NCI-H1436 (cell line): Measurements from ENCODE around the gene EZR.

Experiments
- DNase-seq: peaks from one replicate; lab custom pipeline; 2025; lab: John Stamatoyannopoulos, UW

Gene EZR

DNA sequence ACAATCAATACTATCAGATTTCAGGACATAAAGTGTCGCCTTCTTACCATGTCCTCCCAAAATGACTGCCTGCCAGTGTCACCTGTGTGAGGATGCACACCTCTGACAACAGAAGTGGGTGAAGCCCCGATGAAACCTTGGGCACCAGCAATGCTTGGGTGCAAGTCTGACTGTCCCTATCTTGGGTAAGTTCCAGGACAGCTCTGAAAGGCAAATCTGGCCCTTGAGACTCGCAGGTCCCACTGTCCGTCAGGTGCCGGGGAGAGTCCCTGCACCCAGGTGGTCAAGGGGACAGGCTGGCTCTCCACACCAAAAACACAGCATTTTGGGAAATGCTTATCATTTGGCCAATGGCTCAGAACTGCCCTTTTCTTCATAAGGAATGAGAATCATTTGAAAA is 43.3 kb downstream of the EZR start:
- no peak for DNase-seq

DNA sequence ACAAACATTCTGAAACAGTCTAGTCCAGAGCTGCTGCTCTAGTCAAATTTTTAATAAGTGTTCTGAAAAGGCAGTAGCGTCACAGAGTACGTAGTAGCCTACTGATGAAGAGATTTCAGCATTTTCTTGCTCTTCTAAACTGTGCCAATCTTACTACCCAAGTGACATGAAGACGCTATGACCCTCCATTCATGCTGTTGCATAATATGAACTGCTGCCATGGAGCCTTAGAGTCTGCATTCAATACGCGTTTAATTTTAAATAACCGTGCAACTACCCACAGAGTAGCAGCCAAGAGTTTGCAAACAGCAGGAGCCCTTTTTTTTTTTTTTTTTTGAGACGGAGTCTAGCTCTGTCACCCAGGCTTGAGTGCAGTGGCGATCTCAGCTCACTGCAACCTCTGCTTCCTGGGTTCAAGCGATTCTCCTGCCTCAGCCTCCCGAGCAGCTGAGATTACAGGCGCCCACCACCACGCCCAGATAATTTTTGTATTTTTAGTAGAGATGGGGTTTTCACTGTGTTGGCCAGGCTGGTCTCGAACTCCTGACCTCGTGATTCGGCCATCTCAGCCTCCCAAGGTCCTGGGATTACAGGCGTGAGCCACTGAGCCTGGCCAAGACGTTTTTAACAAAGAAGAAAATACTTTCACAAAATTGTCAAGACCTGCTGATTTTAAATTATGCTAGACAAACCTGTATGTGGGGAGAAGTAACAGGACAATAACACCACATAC is 44.3 kb downstream of the EZR start:
- DNase-seq = no peak

DNA sequence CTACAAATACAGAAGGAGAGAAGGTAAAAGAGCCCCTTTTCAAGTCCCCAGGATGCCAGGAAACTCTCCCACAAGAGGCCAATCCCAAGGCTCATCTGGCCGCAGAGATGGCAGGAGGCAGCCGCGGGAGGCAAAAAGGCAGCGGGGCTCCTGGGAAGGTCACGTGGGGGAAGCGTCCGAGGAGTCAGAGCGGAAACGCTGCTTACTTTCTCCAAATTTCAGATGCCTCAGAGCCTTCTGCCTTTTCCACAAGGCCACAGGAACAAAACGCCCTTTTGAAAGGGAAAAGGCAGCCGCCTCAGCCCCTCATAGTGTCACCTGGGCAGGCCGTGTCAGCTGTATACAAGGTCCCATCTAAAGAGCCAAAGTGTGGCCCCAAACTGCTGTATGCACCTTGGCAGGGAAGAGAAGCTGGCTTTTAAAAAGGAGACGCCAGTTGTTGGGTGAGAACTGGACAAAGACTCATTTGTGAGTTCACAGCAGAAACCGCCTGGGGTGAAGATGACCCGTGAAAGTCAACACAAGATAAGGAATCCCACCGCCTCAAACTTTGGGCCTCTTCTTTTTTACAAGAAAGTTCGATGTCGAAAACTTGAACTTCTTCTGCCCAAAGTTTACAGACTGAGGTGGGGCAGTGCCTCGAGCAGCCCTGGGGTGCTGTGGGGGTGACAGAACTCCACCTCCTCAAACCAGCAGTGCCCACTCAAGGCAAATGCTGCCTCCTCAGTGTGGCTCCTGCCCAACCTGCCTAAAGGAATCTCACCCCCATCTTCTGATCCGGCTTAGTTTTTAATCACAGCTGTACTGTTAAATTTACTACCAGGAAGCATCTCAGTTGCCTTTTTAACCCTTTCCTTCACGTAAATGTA is 45.4 kb downstream of the EZR start:
- DNase-seq = no peak

DNA sequence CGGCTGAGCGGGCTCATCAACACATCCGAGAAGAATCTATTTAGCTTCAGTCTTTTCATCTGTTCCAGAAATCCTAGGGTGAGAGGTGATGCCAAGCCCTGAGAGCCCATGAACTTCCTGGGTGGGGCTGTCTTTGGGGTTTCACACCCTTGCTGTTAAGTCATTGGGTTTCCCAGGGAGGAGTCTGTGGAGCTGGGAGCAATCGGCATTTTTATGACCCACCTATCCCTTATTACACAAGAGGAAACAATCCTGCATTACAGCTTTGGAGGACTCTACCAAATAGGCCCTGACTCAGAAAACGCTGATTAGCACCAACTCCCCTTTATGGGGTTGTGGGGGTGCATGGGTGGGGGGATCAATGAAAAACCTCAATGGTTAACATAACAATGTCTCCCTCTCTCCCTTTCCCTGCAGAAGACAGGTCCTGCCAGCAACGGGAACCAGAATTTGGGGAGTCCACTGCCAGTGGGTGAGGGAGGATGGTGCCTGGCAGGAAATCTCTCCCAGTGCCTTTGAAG is 46.3 kb downstream of the EZR start:
- DNase-seq = no peak

DNA sequence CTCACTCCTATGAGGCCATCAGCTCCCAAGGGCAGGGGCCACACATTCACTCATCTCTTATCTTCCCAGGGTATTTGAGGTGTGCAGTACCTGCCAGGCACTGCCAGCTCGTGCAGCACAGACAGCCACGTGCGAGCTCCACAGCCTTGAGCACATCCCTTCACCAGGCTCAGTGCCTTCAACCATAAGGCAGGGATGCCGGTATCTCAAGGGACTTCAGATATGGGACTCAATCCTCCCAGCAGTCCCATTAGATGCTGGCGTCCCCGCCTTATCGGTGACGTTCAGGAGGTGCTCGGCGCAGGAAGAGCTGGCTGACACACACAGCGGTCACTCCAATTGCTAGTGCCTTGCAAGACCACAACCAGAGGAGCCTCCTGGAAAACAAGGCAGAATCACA is 47.0 kb downstream of the EZR start:
- DNase-seq = no peak

DNA sequence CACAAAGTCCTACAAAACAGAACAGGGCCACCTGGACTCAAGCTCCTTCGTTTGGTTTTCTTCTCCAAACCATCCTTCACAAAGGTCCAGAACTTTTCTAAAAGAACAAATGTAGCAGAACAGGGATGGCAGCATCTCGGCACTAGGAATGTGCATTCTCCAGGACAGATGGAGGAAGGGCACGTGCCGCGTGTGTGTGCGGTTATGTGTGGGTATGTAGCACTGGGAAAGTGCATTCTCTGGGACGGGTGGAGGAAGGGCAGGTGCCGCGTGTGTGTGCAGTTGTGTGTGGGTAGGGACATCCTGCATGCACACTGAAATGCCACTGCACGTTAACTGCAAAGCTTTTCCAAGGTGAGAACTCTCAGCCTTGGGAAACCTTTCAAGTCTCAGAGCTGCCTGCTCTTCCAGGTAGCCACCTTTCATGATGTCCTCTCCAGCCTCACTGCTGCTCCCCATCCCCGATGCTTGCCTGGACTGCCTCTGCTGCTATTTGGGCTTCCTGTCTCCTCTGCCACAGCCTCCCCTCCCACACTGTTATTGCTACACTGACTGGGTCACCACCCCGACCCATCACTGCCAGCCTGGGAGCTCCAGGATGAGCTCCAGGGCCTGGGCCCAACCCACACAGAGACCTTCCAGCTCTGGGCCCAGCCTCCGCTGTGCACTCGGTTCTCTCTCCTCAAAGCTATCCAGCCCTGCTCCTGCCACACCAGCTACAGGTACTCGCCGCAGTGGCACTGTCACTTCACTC is 47.6 kb downstream of the EZR start:
- DNase-seq = no peak

DNA sequence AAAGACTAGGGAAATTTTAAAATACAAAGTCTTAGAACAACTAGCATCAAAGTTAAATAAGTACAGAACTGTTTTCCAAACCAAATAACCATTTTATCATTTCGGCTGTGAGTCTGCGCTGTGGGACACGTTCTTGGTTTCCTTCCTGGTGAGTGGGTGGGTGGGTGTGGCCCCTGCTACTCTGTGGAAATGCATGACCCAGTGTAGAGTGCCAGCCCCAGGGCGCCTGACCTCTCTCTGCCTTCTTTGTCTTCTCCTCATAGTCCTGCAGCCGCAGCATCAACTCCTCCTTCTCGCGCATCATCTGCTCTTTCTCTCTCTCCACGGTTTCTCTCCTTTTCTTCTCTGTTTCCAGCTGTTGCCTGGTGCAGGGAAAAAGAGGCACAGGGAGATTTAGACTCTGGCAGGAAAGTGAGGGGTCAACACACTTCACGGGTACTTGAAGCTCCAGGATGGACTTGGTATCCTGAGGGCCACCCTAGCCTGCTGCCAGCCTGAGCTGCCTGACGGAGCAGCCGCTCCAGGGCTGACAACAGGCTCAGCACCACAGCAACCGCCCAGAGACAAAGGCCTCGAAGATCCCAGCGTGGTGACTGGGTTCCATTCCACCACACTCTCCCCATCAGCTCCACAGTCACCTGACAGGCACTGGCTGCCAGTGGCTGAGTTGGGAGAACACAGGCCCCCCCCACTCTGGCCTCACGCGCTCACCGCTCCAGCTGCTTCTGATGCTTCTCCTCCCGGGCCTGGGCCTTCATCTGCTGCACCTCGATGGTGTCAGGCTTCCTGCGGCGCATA is 48.4 kb downstream of the EZR start:
- DNase-seq = no peak

DNA sequence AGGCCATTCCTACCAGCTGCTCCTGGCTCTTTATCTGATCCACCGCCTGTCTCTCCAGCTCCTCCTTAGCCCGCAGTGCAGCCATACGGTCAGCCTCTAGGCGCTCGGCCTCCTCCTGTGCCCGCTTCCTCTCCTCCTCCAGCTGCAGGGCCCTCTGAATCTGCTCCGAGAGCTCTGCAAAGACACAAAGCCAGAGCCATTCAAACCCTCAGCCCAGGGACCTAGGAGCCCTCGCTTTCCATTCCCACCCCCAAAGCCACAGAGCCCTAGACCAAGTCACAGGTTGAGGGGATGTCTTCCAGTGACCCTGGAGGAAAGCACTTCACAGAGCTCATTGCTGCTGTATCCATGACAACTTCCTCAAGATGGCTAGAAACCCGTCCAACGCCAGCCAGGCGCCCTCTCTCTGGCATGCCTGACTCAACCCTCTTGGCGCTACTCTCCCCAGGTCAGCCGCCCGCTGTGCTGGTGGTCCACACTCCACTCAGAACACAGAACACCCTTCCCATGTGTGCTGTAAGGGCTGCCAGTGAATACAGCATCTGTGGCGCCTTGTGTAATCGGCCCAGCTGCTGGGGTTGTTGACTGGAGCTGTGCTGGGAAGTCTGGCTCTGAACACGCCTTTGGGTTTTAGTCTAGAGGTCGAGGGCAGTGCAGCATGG is 49.3 kb downstream of the EZR start:
- DNase-seq = no peak

DNA sequence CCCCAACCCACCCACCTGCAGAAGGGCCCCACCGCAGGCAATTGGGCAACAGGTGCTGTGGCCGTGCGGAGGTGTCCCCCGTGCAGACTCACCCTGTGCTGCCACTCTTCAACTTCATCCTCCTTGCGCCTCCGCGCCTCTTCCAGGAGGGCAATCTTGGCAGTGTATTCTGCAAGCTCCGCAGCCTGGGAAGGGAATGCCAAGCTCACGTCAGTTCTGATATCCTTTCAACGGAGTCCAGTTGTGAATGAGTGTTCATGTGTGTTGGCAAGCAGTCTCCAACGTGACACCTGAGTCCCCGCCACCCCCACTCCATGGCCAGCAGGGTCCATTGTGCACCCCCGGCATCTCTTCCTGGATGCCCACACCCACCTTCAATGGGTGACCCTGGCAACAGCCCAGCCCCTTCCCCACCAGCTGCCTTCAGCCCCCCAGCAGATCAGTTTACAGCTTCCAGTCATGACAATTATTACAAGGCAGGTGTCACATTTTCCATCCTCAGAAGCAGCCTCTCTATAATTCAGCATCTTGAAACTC is 49.9 kb downstream of the EZR start:
- no peak for DNase-seq

DNA sequence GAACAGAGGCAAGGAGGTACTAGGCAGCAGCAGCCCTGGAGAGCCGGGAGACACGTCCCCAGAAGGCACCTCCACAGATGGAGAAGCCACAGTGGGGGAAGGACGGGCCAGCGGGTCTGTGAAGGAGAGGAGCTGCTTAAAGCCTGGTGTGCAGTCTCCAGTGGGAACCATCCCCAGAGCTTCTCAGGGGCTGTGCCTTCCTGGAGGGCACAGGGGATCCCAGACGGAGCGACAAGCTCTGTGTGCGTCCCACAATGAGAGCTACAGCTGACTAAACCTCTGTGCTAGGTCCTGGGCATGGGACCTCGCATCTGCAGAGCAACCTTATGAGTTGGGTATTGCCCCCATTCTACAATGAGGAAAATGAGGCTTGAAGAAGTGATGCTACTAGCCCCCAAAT is 50.7 kb downstream of the EZR start:
- no peak for DNase-seq

DNA sequence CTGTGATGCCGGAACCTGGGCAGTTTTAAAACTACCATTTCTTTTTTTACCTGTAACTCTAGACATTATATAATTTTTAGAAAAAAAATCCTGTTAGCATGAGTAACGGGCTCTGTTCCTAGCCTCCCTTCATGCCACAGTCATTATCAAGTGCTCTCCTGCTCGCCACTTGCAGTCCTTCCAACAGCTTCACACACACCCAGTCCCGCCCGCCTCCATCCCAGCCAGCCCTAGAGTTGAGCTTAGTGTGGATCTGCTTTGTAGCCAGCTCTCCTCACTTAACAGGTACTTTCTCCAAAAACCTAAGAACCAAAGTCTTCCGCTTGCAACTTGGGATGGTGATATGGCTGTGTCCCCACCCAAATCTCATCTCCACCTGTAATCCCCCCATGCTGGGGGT is 51.5 kb downstream of the EZR start:
- no peak for DNase-seq

DNA sequence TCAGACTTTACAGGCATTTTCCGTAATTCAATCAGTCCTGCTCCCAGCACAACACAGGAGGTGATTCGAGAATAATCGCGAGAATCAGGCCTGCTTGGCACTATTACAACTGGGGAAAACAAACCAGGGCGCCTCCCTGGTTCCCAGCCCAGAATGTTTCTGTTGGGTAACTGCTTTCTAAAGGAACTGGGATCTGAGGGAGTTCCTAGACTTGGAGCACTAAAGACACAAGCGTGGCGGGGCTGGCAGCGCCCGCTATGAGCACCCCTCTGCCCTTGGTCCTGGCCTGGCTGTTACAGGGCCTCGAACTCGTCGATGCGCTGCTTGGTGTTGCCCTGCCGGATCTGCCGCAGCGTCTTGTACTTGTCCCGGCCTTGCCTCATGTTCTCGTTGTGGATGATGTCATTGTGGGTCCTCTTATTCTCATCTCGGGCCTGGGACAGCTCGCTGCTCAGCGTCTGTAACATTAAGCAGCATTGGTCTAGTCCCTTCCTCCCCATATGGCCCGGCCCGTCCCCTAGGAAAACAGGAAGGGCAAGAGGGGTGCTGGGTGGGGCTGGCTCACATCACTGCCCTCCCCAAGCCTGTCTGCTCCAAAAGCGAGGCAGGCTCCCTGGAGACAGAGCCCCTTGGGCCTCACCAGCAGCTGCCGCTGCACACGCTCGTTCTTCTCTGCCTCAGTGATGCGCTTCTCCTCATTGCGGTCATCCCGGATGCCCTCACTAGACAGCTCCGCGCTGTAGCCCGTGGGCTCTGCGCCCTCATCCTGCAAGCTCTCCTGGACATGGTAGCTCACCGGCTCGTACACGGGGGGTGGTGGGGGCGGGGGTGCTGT is 52.3 kb downstream of the EZR start:
- no peak for DNase-seq

DNA sequence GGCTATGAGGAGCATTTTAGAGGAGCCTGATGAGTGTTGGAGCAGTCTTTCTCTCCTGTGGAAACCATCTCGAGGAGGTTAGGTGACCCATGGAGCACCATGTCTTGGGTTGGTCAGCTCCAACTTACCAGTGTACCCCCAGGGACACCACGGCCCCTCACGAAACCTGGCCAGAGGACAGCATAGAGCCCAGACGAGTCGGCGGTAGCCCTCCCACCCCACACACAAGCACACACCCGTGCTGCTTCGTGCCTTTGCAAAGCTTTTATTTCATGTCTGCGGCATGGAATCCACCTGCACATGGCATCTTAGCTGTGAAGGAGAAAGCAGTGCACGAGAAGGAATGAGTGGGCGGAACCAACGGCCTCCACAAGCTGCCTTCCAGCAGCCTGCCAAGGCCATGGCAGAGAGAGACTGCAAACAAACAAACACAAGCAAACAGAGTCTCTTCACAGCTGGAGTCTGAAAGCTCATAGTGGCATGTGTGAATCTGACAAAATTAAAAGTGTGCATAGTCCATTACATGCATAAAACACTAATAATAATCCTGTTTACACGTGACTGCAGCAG is 53.6 kb downstream of the EZR start:
- no peak for DNase-seq

DNA sequence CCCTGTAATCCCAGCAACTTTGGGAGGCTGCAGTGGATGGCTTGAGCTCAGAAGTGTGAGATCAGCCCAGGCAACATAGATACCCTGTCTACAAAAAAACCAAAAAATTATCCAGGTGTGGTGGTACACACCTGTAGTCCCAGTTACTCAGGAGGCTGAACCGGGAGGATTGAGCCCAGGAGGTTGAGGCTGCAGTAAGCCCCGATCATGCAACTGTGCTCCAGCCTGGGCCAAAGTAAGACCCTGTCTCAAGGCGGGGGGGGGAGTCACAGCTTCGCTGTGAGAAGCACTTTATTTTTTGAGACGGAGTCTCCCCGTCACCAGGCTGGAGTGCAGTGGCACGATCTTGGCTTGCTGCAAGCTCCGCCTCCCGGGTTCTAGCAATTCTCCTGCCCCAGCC is 54.2 kb downstream of the EZR start:
- no peak for DNase-seq

DNA sequence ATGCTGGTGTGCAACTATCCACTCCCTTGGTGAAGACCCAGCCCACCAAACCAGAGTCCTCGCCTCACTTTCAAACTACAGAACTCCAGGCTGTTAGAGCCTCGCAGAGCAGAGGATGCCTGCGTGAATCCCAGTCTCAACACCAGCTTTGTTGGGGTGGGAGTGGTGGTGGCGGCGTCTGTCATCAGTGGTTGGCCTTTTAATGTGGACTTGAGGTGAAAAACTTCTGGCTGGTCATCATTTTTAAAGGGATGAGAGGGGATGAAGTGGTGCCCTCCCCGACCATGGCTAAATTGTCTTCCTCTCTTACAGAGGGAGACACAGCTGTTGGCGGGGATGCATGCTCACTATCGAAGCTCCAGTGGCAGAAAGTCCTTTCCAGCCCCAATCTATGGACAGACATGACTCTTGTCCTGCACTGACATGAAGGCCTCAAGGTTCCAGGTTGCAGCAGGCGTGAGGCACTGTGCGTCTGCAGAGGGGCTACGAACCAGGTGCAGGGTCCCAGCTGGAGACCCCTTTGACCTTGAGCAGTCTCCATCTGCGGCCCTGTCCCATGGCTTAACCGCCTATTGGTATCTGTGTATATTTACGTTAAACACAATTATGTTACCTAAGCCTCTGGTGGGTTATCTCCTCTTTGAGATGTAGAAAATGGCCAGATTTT is 54.9 kb downstream of the EZR start:
- DNase-seq = no peak

DNA sequence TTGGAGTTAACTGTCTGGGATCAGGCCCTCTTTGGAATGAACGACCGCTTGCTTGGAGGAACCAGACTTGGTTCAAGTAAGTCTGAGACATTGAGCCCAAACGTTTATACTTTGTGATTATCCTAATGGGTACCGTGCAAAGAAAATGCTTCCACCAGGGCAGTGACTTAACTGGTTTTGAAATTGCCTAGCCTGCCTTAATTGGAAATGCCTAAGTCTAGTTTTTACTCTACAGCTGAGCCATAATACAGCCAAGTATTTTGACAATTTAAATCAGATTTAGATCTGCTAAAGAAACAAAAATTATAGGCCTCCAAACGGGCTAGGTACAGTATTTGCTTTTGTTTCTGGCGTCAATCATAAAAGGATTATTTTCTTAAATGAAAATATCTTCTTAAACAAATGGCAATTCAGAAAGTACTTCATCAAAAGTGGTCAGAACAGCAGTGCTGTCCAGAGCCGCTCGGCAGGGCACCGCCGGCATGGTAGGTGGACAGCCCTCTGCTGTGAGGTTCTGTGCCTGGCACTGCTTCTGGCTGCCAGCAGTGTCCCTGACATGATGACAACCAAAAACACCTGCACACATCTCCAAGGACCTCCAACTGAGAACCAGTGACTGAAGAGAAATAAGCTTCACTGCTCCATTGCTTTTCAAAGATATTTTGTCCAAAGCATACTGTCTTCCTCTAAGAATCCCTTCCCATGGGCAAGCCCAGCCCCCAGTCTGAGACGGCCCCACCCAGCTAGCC is 55.6 kb downstream of the EZR start:
- no peak for DNase-seq

DNA sequence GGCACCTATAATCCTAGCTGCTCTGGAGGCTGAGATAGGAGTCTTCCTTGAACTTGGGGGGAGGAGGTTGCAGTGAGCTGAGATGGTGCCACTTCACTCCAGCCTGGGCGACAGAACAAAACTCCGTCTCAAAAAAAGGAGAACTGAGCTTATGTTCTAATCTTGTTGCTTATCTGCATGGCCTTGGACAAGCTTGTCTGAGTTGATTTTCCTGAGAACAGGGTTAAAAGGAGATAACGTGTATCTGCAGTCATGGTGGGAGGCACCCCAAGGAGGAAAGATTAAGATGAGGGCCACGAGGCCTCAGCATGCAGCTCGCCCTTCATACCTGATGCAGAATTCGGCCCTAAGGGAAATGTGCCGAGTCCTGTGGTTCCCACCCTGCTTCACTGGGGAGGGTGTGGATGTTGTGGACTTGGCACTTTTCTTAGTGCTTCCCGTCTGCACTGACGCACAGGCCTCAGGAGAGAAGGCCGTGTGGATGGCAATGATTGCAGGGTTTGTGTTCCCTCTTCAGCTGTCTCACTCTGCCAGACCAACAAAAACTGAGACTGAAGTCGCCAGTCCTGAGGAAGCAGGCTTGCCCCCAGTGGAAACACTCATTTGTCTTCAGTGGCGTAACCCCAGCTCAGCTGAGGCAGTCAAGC is 56.3 kb downstream of the EZR start:
- no peak for DNase-seq

DNA sequence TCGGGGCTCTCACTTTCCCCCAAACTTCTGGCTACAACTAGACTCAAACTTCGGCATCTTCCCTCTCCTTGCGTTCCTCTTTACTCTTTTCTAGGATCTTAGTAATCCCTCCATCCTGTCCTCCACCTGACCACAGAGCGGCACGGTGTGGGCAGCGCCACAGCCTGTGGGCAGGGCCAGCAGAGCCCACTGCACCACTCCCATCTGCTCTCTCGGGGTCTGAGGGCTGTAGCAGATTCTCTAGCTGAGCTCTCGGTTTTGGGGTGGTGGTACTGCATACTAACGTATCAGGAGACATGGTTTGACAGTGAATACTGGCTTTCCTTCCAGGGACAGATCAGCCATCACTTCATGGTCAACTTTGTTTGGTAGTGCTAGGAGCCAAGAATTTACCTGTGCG is 57.4 kb downstream of the EZR start:
- no peak for DNase-seq
